Upper lobe of left lung (tissue), 4 donors: ENCODE data around the gene ANXA4.

Experiments
- CTCF ChIP-seq, 6 experiments: fragments of 450-650 bp in 4 of 6; fragments of 200-600 bp in 2 of 6; sonication (generic) in 2 of 6; IDR thresholded peaks; one replicate each; pipeline ENCODE4 v1.5.1; 2016 to 2019; ENCODE audit warnings: antibody characterized with exemption in 6 of 6
- POLR2A ChIP-seq, 4 donors: fragments of 450-650 bp; IDR thresholded peaks; one replicate each; pipeline ENCODE4 v1.5.1; 2016 to 2017; ENCODE audit warnings: antibody characterized with exemption in 4 of 4, mild to moderate bottlenecking in 2 of 4
- POLR2AphosphoS5 ChIP-seq, 2 donors: sonication (generic); formaldehyde crosslinking; IDR thresholded peaks; one replicate each; pipeline ENCODE4 v1.5.1; 2017; ENCODE audit warnings: antibody characterized with exemption in 2 of 2

GRCh38 chr2:69745035-69745434 is 3.1 kb downstream of the ANXA4 start:
- TF ChIP-seq CTCF (IDR thresholded peaks at IDR 0.05) (no peak), POLR2A (IDR thresholded peaks at IDR 0.05) (no peak), POLR2AphosphoS5 (IDR thresholded peaks at IDR 0.05) (no peak)
